Measurements from ENCODE around the gene NUDT14.

The NUDT14 gene

GRCh38 chr14:105200074-105200473 lies 19.0 kb upstream of the NUDT14 start:
- DNase-seq (ENCODE audit: low read depth): no peak
- no peak overlapping the region for H3K4me3 ChIP-seq (ENCODE audit: low read depth, low read length)
- TF ChIP-seq CTCF (conservative IDR thresholded peaks at IDR 0.05; ENCODE audit: low read depth, low read length): peak; percentile 15

GRCh38 chr14:105199093-105199492 lies 18.0 kb upstream of the NUDT14 start:
- H3K4me3 ChIP-seq (ENCODE audit: low read depth, low read length): no peak overlapping the region
- TF ChIP-seq CTCF (conservative IDR thresholded peaks at IDR 0.05; ENCODE audit: low read depth, low read length): no peak
- DNase-seq (ENCODE audit: low read depth): peak; percentile 84

- TF ChIP-seq CTCF (conservative IDR thresholded peaks at IDR 0.05; ENCODE audit: low read depth, low read length): no peak
- H3K4me3 ChIP-seq (ENCODE audit: low read depth, low read length): no peak overlapping the region
- DNase-seq (ENCODE audit: low read depth): no peak
Measured at GRCh38 chr14:105198588-105198987, 17.5 kb upstream of the NUDT14 start.

- no peak overlapping the region for H3K4me3 ChIP-seq (ENCODE audit: low read depth, low read length)
- peak; percentile 36 for DNase-seq (ENCODE audit: low read depth)
- TF ChIP-seq CTCF (conservative IDR thresholded peaks at IDR 0.05; ENCODE audit: low read depth, low read length): no peak
Measured at GRCh38 chr14:105197211-105197641, 16.1 kb upstream of the NUDT14 start.

- H3K4me3 ChIP-seq (ENCODE audit: low read depth, low read length): no peak overlapping the region
- no peak for TF ChIP-seq CTCF (conservative IDR thresholded peaks at IDR 0.05; ENCODE audit: low read depth, low read length)
- DNase-seq (ENCODE audit: low read depth): no peak
Measured at GRCh38 chr14:105196265-105196960, 15.3 kb upstream of the NUDT14 start.

- peak; percentile 24 for TF ChIP-seq CTCF (conservative IDR thresholded peaks at IDR 0.05; ENCODE audit: low read depth, low read length)
- no peak overlapping the region for H3K4me3 ChIP-seq (ENCODE audit: low read depth, low read length)
- DNase-seq (ENCODE audit: low read depth): peak; percentile 47
Measured at GRCh38 chr14:105195522-105196264, 14.6 kb upstream of the NUDT14 start.
